Stimulated activated CD4-positive, alpha-beta T cell treated with anti-CD3 and anti-CD28 coated beads, Interleukin-4, amount 100 ng/mL, for 48 hours (primary cell): ENCODE data around the gene UBE2J1.
A peak's percentile ranks its signal among the peaks of the same experiment; 100 is the strongest.
"Not testable (repeated sequence)": the region's sequence is repeated elsewhere in the genome, so short reads cannot be mapped to it uniquely, and the experiment has no call there.

Experiments
- DNase-seq, 2 donors: peaks; one replicate each; pipeline ENCODE4 v3.0.0-alpha.2; 2020; ENCODE audit warnings: low read depth in 2 of 2

Gene UBE2J1

GRCh38 chr6:89320012-89320559, 32.4 kb downstream of the UBE2J1 start:
- DNase-seq: no peak

GRCh38 chr6:89317067-89317466, 35.5 kb downstream of the UBE2J1 start:
- no peak for DNase-seq

- no peak for DNase-seq
These were observed 37.2 kb downstream of the UBE2J1 start, which contains the start of gene GABRR2 for GRCh38 chr6:89315249-89315885. TSS of gene GABRR2 (minus strand) at chr6:89315299. CDS start at chr6:89315165, 134 bp downstream.

- DNase-seq: no peak
These were observed 37.8 kb downstream of the UBE2J1 start for GRCh38 chr6:89314692-89315091.

- no peak for DNase-seq
These were observed 39.5 kb downstream of the UBE2J1 start for GRCh38 chr6:89313006-89313405.

GRCh38 chr6:89311853-89312531, 40.5 kb downstream of the UBE2J1 start:
- no peak for DNase-seq

GRCh38 chr6:89311530-89311852, 41.0 kb downstream of the UBE2J1 start:
- no peak for DNase-seq

GRCh38 chr6:89310929-89311328, 41.6 kb downstream of the UBE2J1 start:
- DNase-seq: no peak

- DNase-seq: no peak
These were observed 43.8 kb downstream of the UBE2J1 start for GRCh38 chr6:89308525-89309395.

GRCh38 chr6:89304517-89304916, 48.0 kb downstream of the UBE2J1 start:
- not testable (repeated sequence) for DNase-seq

- DNase-seq: no peak
These were observed 49.6 kb downstream of the UBE2J1 start for GRCh38 chr6:89302936-89303335.

GRCh38 chr6:89302195-89302770, 50.2 kb downstream of the UBE2J1 start:
- no peak for DNase-seq

- no peak for DNase-seq
These were observed 50.8 kb downstream of the UBE2J1 start for GRCh38 chr6:89301586-89302194.

- no peak for DNase-seq
These were observed 53.1 kb downstream of the UBE2J1 start for GRCh38 chr6:89299466-89299850.

GRCh38 chr6:89298680-89299465, 53.6 kb downstream of the UBE2J1 start:
- peak in 1 of 2 donors; percentile 10 for DNase-seq

- peak; percentile 11 to 59 for DNase-seq
These were observed 54.7 kb downstream of the UBE2J1 start for GRCh38 chr6:89297695-89298351.

GRCh38 chr6:89295981-89296380, 56.5 kb downstream of the UBE2J1 start:
- DNase-seq: no peak

- not testable (repeated sequence) for DNase-seq
These were observed 57.4 kb downstream of the UBE2J1 start for GRCh38 chr6:89295116-89295515.

GRCh38 chr6:89291256-89291819, 61.2 kb downstream of the UBE2J1 start:
- no peak for DNase-seq
